HEK293T (cell line): ENCODE data around the gene FCGR1A.
A peak's percentile ranks its signal among the peaks of the same experiment; 100 is the strongest.
"Not testable (repeated sequence)": the region's sequence is repeated elsewhere in the genome, so short reads cannot be mapped to it uniquely, and the experiment has no call there.

Source experiments
- CTCF ChIA-PET: fragments of 350-600 bp; formaldehyde crosslinking; extraction: SDS; loops from one replicate; lab custom pipeline; 2021; ENCODE audit warnings: antibody characterized with exemption, inconsistent platforms; lab: Yijun Ruan, JAX
- POLR2A ChIA-PET: fragments of 350-600 bp; formaldehyde crosslinking; extraction: SDS; loops from one replicate; lab custom pipeline; 2020; ENCODE audit warnings: antibody characterized with exemption, inconsistent platforms; lab: Yijun Ruan, JAX
- DNase-seq: peaks from one replicate; pipeline ENCODE4 v3.0.0; 2012; ENCODE audit warnings: mixed read lengths; ENCODE audit errors: extremely low spot score

Gene FCGR1A

DNA sequence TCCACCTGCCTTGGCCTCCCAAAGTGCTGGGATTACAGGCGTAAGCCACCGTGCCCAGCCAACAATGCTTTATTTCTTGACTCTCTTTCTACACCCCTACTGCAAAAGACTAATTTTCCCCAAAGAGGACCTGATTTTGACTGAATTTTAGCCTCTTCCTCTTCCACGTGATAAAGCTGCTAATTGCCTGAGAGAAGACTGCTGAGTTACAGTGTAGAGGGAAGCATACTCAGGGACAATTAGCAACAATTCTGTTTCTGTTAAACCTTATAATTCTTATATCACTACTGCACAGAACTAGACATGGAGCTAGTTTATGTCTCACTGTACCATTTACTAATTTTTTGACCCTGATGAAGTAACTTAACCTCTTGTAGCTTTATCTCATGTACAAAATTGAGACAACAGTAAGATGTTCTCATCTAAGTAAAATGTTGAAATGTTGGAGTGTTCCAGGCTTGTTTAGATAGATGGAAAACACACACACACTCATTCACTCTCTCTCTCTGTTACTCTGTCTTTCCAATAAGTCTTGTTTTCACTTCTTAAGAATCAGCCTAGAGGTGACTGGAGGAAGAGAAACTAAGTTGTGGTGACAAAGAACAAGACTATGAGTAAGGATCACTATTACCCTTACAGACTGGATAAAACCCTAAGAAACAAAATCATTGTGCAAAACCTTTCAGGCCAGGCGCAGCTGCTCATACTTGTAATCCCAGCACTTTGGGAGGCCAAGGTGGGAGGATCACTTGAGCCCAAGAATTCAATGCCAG, 10.7 kb upstream of the FCGR1A start:
- POLR2A ChIA-PET, CTCF ChIA-PET, DNase-seq: not testable (repeated sequence)

DNA sequence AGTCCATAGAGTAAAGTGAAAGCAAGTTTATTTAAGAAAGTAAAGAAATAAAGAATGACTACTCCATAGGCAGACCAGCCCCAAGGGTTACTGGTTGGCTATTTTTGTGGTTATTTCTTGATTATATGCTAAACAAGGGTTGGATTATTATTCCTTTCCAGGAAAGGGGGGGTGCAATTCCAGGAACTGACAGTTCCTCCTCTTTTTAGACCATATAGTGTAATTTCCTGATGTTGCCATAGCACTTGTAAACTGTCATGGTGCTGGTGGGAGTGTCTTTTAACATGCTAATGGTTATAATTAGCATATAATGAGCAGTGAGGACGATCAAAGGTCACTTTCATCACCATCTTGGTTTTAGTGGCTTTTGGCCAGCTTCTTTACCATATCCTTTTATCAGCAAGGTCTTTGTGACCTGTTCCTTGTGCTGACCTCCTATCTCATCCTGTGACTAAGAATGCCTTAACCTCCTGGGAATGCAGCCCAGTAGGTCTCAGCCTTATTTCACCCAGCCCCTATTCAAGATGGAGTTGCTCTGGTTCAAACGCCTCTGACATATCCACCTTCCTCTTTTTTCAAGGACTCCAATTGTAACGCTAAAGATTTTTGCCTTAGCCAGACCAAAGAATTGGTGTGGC, 6.9 kb upstream of the FCGR1A start:
- CTCF ChIA-PET, DNase-seq, POLR2A ChIA-PET: not testable (repeated sequence)

DNA sequence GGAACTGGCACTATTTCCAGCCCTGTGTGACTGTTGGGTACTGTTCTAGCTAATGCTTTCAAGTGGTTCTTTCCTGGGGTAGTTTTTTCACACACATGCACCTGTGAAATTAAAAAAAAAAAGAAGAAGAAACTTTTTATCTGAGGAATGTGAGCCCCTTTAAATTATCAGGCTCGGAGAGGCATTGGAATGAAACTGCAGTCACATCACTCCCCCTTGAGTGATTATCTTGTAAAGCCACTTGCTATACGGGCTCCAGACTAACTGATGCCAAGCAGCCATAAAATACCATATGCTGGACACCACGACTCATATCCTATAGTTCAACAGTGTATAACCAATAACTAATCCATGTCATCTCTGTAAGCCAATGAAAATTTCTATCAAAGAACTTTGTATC, 5.4 kb upstream of the FCGR1A start:
- POLR2A ChIA-PET, result not testable (repeated sequence)

DNA sequence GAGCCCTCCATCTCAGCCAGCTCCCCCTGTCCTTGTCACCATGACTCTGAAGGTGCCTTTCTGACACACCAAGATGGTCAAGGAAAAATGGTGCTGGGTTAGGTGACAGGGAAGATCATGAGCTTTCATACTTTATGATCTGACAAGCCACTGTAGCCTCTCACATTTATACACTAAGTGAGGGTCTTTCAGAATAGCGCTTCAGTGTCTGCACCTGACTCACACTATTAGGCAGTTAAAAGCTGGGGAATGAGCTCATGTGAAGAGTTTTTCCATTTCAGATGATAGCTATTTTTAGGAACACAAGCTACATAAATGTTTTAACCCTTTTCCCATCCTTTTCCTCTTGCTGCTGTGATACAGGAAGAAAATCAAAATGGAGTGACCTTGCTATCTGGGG, 4.2 kb upstream of the FCGR1A start:
- CTCF ChIA-PET, POLR2A ChIA-PET, DNase-seq: not testable (repeated sequence)

More for the DNA sequence above, 5.4 kb upstream of the FCGR1A start:
- CTCF ChIA-PET, DNase-seq: not testable (repeated sequence)

DNA sequence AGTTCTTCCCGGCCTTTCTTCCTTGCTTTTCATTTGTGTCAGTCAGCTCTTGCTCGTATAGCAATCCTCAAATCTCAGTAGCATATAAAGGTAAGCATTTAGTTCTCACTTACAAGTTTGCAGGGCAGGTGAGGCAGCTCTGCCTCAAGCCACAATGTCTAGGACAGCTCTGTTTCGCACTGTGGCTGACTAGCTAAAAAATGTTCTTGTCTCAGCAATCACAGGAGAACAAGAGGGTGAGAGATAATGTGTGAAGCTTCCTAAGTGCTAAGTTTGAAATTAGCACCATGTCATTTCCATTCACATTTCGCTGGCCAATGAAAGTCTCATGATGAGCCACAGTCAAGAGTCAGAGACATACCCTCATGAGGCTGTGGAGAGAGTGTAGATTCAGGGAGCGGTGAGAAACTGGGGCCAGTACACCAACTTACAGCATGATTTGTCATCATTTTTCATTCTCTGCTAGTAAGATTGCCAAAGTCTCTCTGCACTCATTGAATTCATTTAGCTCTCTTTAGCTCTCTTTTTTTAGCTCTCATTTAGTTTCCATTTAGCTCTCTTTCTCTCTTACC, 995 bp upstream of the FCGR1A start:
- CTCF ChIA-PET, POLR2A ChIA-PET, DNase-seq: not testable (repeated sequence)

DNA sequence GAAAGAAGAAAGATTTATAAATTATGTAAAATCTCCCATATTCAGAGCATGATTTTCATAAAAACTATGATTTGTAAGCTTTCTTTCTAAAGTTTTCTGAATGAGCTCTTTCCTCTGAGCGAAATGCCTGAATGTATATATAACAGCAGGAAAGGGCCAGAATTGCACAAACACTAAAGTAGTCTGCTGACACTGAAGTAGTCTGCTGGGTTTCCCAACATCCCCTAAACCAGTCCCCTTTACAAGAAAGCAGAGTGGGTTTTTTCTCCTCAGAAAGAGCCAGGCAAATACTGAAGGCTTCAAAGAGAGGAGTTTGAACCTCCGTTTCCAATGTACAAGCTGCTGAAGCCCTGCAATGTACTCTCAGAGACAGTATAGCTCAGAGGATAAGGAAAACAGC, 795 bp downstream of the FCGR1A start:
- POLR2A ChIA-PET, CTCF ChIA-PET, DNase-seq: not testable (repeated sequence)

DNA sequence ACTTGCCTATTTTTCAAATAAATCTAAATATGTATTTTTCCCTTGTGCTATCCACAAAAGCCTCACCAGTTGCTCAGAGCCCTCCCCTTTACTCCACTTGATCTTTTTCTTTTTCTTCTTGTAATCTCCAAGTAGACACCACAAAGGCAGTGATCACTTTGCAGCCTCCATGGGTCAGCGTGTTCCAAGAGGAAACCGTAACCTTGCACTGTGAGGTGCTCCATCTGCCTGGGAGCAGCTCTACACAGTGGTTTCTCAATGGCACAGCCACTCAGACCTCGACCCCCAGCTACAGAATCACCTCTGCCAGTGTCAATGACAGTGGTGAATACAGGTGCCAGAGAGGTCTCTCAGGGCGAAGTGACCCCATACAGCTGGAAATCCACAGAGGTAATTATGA, 1.4 kb downstream of the FCGR1A start:
- CTCF ChIA-PET, DNase-seq, POLR2A ChIA-PET: not testable (repeated sequence)

DNA sequence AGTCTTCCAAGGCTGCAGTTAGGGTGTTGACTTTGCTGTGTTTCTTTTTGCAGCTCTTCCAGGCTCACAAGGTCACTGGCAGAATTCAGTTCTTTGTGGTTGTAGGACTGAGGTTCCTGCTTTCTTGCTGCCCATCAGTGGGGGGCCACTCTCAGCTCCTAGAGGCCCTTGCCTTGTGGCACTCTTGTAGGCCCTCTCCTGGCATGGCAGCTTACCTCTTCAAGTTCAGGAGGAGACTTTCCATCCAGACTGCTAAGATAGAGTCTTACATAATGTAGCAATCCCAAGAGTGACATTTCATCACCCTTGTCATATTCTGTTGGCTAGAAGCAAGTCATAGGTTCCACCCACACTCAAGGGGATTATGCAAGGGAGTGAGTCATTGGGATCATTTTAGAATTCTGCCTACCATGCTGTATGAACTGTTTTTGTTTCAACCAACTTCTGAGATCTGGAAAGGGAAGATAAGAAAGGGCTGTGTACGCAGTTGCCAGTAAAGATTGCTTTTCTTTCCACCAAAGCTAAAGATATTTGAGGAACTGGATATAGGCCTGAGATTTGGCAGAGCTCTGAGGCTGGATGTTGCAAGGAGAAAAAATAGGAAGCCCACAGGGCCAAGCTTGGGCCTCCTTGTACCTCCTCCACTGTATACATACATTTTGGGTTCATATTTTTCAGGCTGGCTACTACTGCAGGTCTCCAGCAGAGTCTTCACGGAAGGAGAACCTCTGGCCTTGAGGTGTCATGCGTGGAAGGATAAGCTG, 5.4 kb downstream of the FCGR1A start:
- CTCF ChIA-PET, POLR2A ChIA-PET, DNase-seq: not testable (repeated sequence)

DNA sequence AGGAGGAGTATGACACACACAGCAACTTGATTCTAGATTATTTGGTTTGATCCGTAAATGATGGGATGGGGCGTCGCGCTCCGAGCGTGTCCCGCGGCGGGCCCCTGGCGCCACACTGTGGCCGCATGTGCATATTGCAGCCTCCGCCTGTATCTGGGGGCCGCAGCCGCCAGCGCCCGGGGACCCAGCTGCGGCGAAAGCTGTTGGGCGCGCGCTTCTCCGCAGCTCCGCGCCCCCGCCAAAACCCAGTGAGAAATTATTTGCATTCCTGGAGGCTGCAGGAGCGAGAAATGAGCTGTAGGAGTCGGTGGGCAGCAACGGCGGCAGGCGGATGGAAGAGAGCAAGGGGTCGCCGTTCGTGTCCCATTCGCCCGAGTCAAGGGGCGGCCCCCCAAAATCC, 10.0 kb downstream of the FCGR1A start:
- CTCF ChIA-PET, POLR2A ChIA-PET: not testable (repeated sequence)
- peak; percentile 7 for DNase-seq

DNA sequence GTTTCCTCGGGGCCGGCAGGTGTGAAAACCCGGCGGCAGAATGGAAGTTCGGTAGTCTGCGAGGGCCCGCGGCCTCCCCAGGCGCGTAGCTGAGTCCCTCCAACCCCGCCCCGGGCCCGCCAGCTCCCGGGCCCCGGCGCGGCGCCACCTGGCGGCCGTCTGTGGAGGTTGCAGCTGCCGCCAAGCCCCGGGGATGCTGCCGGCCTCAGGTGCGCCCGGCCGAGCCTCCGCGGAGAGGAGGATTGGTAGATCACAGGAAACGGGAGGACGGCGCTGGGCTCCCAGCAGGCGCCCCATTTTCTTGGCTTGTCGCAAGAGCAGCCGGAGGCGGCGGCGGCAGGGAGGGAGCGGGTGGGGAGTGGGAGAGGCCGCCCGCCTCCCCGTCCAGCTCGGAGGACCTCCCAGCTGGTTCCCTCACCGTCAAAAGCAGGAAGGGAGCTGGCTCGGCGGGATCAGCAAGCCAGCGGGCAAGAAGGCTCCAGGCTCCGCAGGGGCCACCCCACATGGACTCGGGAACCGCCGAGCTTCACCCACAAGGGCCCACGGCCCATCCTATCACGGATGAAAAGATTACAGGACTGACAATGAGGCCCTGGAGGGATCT, 10.5 kb downstream of the FCGR1A start:
- CTCF ChIA-PET, POLR2A ChIA-PET: not testable (repeated sequence)
- peak; percentile 58 for DNase-seq

DNA sequence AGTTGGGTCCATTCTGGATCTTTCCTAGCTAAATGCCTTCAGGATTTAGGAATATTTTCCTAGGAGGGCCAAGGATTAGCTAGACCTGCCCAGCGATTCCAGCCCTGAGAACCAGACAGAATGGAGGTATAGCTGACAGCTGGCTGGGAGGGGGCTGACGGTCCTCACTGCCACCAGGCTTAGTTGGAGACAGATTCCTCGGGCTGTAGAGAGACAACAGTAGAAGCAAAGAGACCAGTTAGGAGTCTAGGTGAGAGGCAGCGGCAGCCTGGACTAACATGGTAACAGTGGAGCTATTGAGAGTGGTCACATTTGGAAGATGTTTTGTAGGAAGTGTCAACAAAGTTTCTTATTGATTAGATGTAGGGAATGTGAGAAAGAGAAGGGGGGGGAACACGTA, 11.4 kb downstream of the FCGR1A start:
- POLR2A ChIA-PET, DNase-seq, CTCF ChIA-PET: not testable (repeated sequence)

DNA sequence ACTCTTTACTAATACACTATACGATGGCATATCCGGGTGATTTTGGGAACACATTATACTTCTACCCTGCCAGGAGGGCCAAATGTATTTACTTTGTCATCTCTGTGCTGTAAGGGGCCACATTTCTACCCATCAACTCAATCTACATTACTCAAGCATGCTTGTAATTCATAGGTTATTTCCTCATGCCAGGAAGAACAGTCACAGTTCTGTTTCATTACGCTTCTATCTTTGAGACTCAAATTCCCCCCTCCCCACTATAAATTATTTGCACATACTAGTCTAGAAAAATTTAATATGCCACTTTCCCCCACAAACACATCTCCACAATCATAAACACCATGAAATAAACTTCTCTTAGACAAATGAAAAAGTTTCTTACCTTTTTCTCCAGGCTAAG, 19.1 kb downstream of the FCGR1A start:
- CTCF ChIA-PET, DNase-seq, POLR2A ChIA-PET: not testable (repeated sequence)

DNA sequence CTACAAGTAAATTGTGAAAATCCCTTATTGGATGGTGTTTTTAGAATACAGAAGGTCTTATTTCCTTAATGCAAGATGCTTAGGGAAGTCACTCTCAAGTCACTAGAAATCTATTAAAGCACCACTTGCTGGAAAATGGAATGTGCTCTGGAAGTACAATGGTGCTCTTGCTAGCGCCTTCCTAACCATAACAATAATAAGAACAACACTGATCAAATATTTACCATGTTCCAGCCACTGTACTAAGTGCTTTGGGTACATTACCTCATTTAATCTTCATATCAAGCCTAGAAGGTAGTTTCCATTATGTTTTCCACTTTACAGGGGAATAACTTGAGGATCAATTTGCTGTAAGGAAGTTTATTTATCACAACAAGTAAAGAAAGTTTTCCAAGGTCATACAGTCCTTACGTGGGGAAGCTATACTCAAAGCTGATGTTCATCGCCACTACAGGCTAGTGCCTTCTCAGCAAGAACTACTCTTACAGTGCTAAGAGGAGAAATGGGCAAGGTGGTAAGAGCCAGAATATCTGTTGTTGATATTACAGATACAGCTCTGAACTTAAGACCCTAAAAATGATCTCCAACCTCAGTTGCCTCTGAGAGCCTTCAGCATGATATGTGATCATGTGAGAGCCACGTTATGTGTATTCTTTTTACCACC, 22.1 kb downstream of the FCGR1A start:
- CTCF ChIA-PET, DNase-seq, POLR2A ChIA-PET: not testable (repeated sequence)

DNA sequence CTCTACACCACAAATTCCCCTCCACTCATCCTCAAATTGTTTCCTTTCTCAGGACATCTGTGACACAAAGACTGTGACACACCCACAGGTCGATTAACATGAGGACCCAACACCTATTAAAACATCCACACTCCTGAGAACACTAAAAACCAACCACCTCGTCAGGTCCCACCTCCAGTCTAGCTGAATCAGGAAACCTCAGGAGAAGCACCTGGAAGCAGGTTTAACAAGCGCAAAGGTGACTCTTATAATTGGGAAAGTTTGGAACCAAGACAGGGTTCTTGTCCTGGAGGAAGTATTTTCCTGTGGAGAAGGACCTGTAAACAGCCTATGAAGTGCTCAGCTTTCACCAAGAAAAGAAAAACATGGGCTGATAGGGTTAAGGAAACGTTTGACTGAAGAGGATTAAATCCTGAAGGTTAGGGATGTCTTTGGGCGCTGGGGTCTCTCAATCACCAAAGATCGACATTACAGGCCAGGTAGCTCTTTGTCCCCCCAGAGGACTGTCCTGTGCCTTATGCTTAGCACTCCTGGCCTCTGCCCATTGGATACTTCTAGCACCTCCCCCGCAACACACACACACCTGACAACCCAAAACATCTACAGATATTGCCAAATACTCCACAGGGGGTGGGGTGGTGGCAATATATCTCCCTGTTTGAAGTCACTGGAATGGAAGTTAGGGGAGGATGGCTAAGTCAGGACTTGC, 28.4 kb downstream of the FCGR1A start:
- POLR2A ChIA-PET, result not testable (repeated sequence)

DNA sequence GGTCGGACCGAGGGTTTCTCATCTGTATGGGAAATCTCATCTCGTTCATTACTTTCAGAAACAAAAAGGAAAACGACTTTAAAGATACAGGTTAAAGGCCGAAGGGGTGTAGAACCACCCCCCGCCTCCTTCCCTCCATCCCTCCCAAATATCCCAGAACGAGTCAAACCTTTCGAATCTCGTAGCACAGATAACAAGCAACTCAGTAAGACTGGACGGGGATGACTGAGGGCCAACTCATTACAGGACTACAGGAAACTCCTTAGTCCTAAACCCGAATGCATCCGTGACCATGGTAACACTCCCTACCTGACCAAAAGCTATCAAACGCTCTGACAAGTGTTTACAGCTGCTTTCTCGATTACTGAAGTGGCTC, 29.0 kb downstream of the FCGR1A start:
- DNase-seq, CTCF ChIA-PET: not testable (repeated sequence)
- POLR2A ChIA-PET, result interaction anchor here (0.9 kb wide), 1 partner anchor 76 kb away, joined by 3 read pairs; no protein-coding TSS in a partner anchor

More for the DNA sequence above, 28.4 kb downstream of the FCGR1A start:
- DNase-seq, result not testable (repeated sequence)
- CTCF ChIA-PET, result interaction anchor here (0.6 kb wide), 1 partner anchor 66 kb away, joined by 4 read pairs; no protein-coding TSS in a partner anchor
